Activated CD8-positive, alpha-beta memory T cell treated with anti-CD3 and anti-CD28 coated beads, Interleukin-2, amount 50 U/mL, for 4 hours (primary cell): Measurements from ENCODE around the gene GPC5.

Source experiments
- DNase-seq: peaks from one replicate; pipeline ENCODE4 v3.0.0-alpha.2; 2020

The GPC5 gene

GRCh38 chr13:91904597-91904996 lies 506.2 kb downstream of the GPC5 start:
- no peak for DNase-seq

- no peak for DNase-seq
Measured at GRCh38 chr13:91907398-91907797, 509.0 kb downstream of the GPC5 start.

DNA sequence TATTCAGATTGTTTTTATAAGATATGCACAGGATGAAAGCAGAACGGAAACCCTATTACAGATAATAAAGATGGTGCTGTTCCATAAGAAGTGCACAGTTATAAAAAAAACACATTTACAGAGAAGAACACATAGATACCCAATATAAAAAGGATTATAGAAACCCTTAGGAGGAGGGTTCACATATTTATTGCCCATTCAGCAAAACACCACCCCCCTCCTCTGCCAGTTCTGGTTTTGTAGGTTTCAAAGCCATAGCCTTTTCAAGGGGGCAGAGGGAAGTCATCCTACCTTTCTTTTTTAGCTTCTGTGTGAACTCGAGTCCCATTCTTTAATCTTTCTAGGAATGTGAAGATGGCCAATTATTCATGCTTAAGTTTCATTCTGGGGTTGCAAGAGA lies 511.2 kb downstream of the GPC5 start:
- DNase-seq = no peak

GRCh38 chr13:91922969-91923592 lies 524.7 kb downstream of the GPC5 start:
- no peak for DNase-seq

GRCh38 chr13:91930687-91931086 lies 532.3 kb downstream of the GPC5 start:
- DNase-seq = no peak

- no peak for DNase-seq
Measured at GRCh38 chr13:91934354-91934753, 535.9 kb downstream of the GPC5 start.

DNA sequence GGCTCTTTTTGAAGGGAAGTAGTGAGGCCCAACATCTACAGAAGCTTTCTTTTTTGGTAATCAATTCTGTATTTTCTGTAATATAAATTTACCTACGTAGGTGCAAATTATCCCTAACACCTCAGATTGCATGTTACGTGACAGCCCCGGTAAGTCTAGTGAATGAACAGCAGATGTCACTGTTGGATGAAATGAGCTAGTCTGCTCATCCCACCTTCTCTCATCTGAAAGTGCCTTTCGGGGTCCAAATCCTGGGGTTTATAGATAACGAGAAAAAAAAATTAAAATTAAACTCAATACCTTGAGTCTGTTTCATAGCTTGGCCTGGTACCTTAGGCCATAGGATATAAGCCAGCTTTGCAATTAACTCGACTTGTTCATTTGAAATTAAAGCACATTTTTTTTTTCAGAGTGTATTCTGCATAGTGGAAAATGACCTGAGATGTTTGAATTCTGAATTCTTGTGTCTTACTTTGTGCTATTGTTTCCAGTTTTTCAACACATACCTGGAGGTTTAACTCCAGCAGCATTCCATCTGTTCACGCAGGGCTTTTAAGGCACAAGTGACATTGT lies 548.2 kb downstream of the GPC5 start:
- no peak for DNase-seq

- DNase-seq = no peak
Measured at GRCh38 chr13:91948736-91949135, 550.3 kb downstream of the GPC5 start.

GRCh38 chr13:91950803-91951202 lies 552.4 kb downstream of the GPC5 start:
- DNase-seq = no peak

DNA sequence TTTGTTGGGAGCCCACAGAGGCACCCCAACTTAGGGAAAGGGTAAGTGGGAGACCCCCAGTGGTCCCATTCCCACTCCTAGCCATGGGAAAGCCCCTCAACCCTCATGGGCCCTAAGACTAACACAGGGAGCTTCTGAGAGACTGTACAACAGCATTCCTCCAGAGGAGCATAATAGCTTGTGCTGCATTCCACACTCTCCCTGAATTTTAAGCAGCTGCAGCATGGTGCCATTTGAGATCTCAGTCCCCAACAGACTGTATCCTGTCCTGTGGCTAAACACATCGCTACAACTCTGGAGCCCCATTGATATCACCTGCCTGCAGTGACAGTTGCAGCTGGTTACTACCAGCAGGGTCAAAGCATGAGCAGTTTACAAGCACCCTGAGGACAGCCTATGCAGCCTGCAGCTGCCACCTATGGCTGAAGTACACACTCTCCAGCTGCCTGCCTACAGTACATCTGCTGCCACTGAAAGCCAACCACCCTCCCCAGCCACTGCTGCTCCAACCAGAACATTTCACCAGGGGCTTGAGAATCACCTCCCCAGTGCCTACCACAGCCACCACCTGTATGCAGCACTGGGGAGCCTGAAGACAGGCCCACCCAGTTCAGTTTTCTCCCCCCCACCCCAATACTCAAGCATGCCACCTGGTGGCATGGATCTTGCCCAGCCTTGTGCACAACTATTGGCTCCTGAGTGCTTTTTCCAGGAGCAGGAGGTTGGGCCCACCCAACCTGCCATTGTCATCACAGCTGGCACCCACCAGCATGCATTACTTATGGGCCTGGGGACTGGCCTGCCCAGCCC lies 557.3 kb downstream of the GPC5 start:
- DNase-seq = no peak

GRCh38 chr13:91960947-91961346 lies 562.5 kb downstream of the GPC5 start:
- no peak for DNase-seq

DNA sequence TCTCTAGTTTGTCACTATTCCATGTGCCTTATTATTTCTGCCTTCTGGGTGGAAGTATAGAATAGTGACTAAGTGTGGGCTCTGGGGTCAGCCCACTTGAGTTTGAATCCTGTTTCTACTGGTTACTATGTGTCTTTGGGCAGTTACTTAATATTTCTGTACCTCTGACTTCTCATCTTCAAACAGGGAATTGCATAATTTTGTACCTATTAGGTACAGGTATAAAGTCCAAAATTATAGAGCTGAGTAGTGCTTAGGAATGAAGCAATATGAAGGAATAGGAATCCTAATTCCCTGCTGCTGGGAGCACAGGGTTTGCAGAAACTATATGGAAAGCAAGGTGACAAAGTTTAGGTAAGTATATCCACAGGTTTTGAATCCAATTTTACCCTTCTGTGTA lies 564.5 kb downstream of the GPC5 start:
- no peak for DNase-seq

DNA sequence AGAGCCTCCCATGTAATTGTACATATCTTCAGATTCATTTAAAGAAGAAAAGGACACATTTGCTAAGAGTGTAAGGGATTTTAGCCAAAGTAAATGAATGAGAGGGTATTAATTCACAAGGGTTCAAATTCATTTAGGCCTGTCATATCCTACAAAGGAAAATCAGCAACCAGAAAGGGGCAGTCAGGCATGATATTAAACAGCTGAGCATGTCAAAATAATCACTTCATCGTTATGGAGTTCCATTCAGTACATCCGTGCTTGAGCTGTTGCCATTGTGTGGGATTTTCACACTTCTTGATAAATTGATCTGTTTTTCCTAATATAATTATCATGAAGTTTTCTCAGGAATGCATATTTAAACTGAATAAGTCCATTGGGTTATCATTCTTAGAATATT lies 567.1 kb downstream of the GPC5 start:
- no peak for DNase-seq

GRCh38 chr13:91978571-91978970 lies 580.1 kb downstream of the GPC5 start:
- DNase-seq = no peak

- DNase-seq = no peak
Measured at GRCh38 chr13:91986761-91987483, 588.5 kb downstream of the GPC5 start.

DNA sequence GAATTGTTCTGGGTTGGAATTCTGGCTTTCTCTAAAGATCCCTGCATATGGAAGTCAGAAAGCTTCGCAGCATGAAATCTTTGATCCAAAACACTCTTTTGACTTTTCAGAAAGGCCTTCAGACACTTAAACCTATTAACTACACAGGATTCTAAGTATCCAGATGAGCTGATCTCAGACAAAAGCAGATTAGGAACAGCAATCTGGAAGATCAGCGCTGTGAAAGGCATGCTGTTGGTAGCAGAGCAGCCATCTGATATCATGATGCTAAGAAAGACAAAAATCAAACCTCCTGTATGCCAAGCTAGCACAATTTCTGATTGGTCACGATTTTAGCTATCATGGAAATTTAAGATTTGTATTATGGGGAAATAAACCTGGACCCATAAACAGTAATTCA lies 589.9 kb downstream of the GPC5 start:
- DNase-seq = no peak

DNA sequence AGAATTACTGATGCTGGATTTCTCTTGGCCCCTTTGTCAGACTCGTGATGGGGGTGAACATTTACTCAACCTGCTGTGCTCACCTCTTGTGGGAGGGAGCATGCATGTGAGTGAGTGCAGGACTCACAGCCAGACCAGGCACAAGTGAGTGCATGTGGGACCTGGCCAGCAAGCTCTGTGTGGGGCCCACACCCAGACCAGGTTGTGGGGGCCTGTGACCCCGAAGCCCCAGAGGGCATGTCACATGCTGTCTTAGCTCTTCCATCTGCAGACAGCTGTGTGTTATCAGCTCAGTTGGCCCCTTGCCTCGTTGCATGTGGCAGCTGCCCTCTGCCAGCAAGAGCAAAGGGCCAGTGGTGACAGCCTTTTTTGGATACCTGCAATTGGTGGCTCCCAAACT lies 614.4 kb downstream of the GPC5 start:
- DNase-seq = no peak

GRCh38 chr13:92017737-92018136 lies 619.3 kb downstream of the GPC5 start:
- DNase-seq = no peak

- DNase-seq = no peak
Measured at GRCh38 chr13:92028695-92029094, 630.3 kb downstream of the GPC5 start.

DNA sequence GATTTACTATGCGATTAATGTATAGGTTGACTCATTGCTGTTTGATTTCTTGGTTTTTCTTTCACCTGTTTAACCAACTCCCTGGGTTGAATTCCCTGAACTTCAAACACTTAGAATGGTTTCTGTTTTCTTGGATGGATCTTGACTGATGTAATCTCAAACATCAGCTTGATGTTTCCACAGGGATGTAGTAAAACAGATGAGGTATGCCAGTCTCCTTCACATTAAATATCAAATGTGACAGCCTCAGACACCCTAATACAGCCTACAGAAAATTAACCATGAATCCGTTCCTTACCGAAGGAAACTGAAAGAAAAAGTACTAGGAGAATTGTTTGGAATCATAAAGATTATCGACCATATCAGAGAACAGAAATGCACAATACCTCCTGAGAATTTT lies 631.2 kb downstream of the GPC5 start:
- no peak for DNase-seq

GRCh38 chr13:92038905-92039304 lies 640.5 kb downstream of the GPC5 start:
- DNase-seq = no peak

DNA sequence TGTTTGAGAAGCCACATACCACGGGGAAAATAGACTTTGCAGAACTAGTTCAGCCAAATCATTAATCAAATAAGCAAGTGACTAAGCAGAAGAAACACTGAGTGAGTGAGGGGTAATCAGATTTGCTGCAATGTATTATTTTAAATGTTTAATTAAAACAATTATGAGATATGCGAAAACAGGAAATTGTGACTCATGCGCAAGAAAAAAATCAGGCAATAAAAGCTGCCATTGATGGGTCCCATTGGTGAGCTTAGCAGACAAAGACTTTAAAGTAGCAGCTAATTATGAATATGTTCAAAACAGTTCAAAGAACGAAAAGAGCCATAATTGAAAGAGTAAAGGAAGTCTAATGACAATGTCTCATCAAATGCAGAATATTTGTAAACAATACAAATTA lies 644.1 kb downstream of the GPC5 start:
- DNase-seq = no peak

DNA sequence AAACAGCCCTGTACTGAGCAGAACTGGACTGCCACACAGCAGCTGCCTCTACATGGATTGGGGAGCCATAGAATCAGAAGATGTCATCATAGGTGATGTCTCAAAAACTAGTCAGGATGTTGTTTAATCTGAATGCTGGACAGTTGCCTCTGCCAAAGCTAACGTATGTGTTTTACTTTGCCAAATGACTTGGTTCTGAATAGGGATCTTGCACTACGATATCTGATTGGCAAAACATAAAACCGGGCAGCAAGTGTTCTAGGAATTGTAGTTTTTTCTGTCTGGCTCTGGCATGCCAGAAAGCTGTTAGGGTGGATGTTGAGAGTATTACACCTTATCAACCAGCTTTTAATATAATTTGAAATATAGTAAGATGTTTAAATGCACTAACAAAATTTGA lies 645.9 kb downstream of the GPC5 start:
- no peak for DNase-seq

DNA sequence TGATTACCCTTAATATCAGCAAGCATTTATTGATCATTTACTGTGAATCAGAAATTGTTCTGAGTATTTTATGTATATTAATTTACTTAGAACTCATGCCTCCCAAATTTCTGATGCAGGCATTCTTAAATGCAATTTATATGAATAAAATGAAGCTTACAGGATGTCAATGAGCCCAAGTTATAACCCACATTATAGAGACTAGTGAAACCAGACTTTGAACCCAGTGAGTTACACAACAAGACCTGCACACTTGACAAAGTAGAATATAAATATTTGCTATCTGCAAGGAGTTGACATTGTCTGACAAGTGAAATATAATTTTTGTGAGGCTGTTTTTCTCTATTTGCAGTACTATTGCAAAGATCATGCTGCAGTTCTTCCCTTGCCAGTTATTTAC lies 656.0 kb downstream of the GPC5 start:
- no peak for DNase-seq
